Stimulated activated CD8-positive, alpha-beta memory T cell treated with anti-CD3 and anti-CD28 coated beads, Interleukin-12 subunit alpha, Interleukin-12 subunit beta, amount 100 ng/mL, for 1 hour (primary cell): ENCODE measurements around the gene DRD3.

Experiments
- DNase-seq: peaks from one replicate; pipeline ENCODE4 v3.0.0-alpha.2; 2020; ENCODE audit warnings: low read depth

DRD3 gene

GRCh38 chr3:114178770-114179368 lies at the start of gene DRD3:
TSS of gene DRD3 (minus strand) at chr3:114179052. CDS start at chr3:114171992, 7,060 bp downstream.
- DNase-seq, result no peak

- DNase-seq, result no peak
Observed at GRCh38 chr3:114227076-114227475, 48.2 kb upstream of the DRD3 start.

- no peak for DNase-seq
Observed at GRCh38 chr3:114226313-114226712, 47.5 kb upstream of the DRD3 start.

GRCh38 chr3:114223143-114223542 lies 44.3 kb upstream of the DRD3 start:
- DNase-seq, result no peak

- DNase-seq, result no peak
Observed at GRCh38 chr3:114221881-114222264, 43.0 kb upstream of the DRD3 start.

GRCh38 chr3:114221165-114221880 lies 42.5 kb upstream of the DRD3 start:
- DNase-seq, result peak; percentile 33

- no peak for DNase-seq
Observed at GRCh38 chr3:114219741-114220140, 40.9 kb upstream of the DRD3 start.

GRCh38 chr3:114218578-114219185 lies 39.8 kb upstream of the DRD3 start:
- DNase-seq, result no peak

- DNase-seq, result no peak
Observed at GRCh38 chr3:114218006-114218405, 39.2 kb upstream of the DRD3 start.

GRCh38 chr3:114217266-114217665 lies 38.4 kb upstream of the DRD3 start:
- DNase-seq, result no peak

GRCh38 chr3:114216186-114216970 lies 37.5 kb upstream of the DRD3 start:
- no peak for DNase-seq

GRCh38 chr3:114214542-114215341 lies 35.9 kb upstream of the DRD3 start:
- DNase-seq, result no peak

- DNase-seq, result peak; percentile 56
Observed at GRCh38 chr3:114213627-114214541, 35.0 kb upstream of the DRD3 start.

- no peak for DNase-seq
Observed at GRCh38 chr3:114213292-114213626, 34.4 kb upstream of the DRD3 start.

GRCh38 chr3:114212646-114213045 lies 33.8 kb upstream of the DRD3 start:
- DNase-seq, result no peak

- no peak for DNase-seq
Observed at GRCh38 chr3:114207768-114208167, 28.9 kb upstream of the DRD3 start.

- no peak for DNase-seq
Observed at GRCh38 chr3:114206342-114206741, 27.5 kb upstream of the DRD3 start.

GRCh38 chr3:114205541-114205940 lies 26.7 kb upstream of the DRD3 start:
- DNase-seq, result no peak

GRCh38 chr3:114194750-114195149 lies 15.9 kb upstream of the DRD3 start:
- no peak for DNase-seq

GRCh38 chr3:114192136-114192535 lies 13.3 kb upstream of the DRD3 start:
- no peak for DNase-seq

GRCh38 chr3:114186501-114186900 lies 7.6 kb upstream of the DRD3 start:
- no peak for DNase-seq
